Fibroblast of villous mesenchyme (primary cell): ENCODE results near the gene CYS1. TPM values are rescaled to one million over a fixed set of nuclear protein-coding genes. Genes with fewer than 3 reads are reported as not detected.

Experiments used
- DNase-seq: peaks from one replicate; pipeline ENCODE4 v3.0.0-alpha.2; 2010; ENCODE audit warnings: low read depth
- H3K4me3 ChIP-seq: 2 replicates; pipeline ENCODE4 v1.5.1; 2011; ENCODE audit warnings: low read depth, mild to moderate bottlenecking, low read length
- CTCF ChIP-seq: IDR thresholded peaks from 2 replicates; pipeline ENCODE4 v1.5.1; 2012; ENCODE audit warnings: low read depth, mild to moderate bottlenecking, low read length; ENCODE audit not compliant: insufficient read depth
- total RNA-seq: library from RNA; depleted of rRNA; stranded (reverse); fragments of >200 nt; gene quantifications from 2 replicates; pipeline ENCODE4 v1.2.3, GENCODE V29; 2012

CYS1 gene
- total RNA-seq, 1 donor = 2.2 TPM

DNA sequence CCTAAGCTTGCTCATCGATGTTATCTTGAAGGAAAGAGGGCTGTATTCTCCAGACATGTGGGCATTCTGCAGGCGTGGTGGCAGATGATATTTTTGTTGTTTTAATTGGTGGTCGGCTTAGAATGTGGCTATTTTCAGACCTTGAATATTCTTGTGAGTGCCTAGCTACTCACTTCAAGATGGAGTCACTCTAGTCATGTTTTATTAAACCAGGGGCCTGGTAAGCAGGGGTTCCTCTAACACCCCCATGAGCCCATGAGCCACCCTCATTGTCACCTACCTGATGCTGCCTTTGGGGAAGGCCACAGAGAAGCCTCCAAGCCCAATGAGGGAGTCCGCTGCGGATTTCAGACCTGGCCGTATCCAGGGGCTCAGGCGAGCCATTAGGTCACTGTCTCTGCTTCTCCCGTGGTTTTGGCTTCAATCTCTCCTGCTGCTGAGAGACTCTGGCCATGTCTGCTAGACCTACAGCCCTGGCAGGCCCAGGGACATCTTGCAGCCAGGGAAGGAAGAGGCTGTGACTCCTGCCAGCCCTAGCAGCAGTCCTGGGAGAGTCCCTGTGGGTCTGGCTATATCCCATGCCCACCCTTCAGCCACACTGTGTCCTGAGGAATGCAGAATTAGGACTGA lies 53.2 kb downstream of the CYS1 start:
- DNase-seq = no peak
- TF ChIP-seq CTCF = no peak
- H3K4me3 ChIP-seq = no peak overlapping the region

DNA sequence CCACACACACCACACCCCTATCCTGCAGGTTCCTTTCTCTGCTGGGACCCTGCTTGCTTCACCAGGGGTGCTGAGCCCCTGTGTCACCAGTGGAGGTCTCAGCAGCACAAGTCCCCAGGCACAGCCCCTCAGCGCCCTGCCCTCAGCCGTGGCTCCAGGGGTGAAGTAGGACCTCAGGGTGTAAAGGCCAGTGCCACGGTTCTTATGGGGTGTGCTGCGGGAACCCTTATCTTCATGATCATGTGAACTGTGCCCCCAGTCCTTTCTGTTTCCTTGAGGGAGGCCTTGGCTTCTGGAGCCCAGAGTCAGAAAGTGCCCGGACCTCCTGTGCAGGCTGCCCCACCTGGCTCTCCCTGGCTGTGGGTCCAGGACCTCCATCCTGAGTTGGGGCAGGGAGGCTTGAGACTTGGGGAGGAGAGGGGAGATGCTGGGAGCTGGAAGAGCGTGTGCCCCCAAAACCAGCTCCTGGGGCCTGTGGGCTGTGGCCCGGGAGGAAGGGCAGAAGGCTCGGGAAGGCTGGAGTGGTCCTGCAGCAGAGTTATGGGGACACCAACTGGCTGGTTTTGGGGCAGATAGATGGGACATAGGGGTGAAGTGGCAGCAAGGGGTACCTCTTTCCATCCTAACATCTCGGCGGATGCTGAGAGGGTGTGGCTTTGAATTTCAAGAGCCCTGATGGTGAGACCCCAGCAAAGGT lies 57.1 kb downstream of the CYS1 start:
- no peak for DNase-seq
- no peak overlapping the region for H3K4me3 ChIP-seq
- no peak for TF ChIP-seq CTCF

DNA sequence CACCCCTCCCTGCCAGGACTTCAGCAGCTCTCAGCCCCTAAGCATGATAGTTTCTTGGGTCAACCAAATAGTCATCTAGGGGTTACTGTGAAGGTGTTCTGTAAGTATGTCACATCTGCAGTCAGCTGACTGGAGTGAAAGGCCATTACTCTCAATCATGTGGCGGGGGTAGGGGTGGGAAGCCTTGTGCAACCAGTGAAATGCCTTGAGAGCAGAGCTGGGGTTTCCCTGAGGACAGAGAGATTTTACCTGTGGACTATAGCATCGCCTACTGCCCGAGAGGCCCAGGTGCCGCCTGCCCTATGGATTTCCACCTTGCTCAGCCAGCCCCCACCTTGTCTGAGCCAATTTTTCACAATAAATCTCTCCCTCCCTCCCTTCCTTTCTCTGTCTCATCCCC lies 57.8 kb downstream of the CYS1 start:
- H3K4me3 ChIP-seq = no peak overlapping the region
- DNase-seq = no peak
- no peak for TF ChIP-seq CTCF

- H3K4me3 ChIP-seq = no peak overlapping the region
- DNase-seq = no peak
- no peak for TF ChIP-seq CTCF
Observed at GRCh38 chr2:10022041-10022421, 58.2 kb downstream of the CYS1 start.

GRCh38 chr2:10019602-10020400 lies 60.4 kb downstream of the CYS1 start:
- TF ChIP-seq CTCF = no peak
- DNase-seq = no peak
- H3K4me3 ChIP-seq = no peak overlapping the region

DNA sequence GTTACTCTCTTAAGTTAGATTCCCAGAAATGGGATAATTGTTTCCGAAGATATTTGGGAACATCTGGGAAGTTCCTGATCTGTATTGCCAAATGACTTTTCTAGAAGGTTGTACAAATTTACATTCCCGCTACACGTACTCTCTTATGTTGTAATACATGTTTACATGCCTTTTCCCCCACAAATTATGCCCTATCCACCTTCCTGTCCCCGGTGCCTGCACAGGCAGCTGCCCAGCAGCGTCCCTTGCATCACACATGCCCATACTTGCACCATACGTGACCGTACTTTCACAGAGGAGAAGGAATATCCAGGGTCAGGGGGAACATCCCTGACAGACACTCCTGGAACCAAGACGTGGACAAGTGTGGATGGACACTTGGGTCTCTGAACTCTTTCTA lies 61.0 kb downstream of the CYS1 start:
- peak; percentile 93 for DNase-seq
- no peak overlapping the region for H3K4me3 ChIP-seq
- no peak for TF ChIP-seq CTCF
